A673 (cell line): Measurements from ENCODE around the gene SULT1A2. TPM values are rescaled to one million over a fixed set of nuclear protein-coding genes. Genes with fewer than 3 reads are reported as not detected.
"Not testable (repeated sequence)": the region's sequence is repeated elsewhere in the genome, so short reads cannot be mapped to it uniquely, and the experiment has no call there.

Source experiments
- BruUV-seq: library from RNA; stranded (reverse); fragments of 400-500 nt; replicated peaks from 2 replicates; lab custom pipeline; 2021; lab: Mats Ljungman, UMichigan
- CTCF ChIA-PET: fragments of 300-600 bp; sonication (Branson Sonifier 250); formaldehyde crosslinking; loops from one replicate; lab custom pipeline; 2022; ENCODE audit warnings: antibody characterized with exemption; lab: Charles Lee
- POLR2A ChIA-PET: fragments of 300-600 bp; sonication (Branson Sonifier 250); formaldehyde crosslinking; loops from one replicate; lab custom pipeline; 2022; ENCODE audit warnings: antibody characterized with exemption; ENCODE audit not compliant: low non-redundant PET; lab: Charles Lee
- DNase-seq: peaks from one replicate; pipeline ENCODE4 v3.0.0-alpha.2; 2015; ENCODE audit warnings: low spot score
- H3K27ac ChIP-seq: fragments of 200-600 bp; sonication (generic); 2 replicates; pipeline ENCODE4 v1.5.1; 2016; ENCODE audit warnings: mixed run types, low read depth, mild to moderate bottlenecking, mixed read lengths, antibody characterized with exemption, low read length; ENCODE audit not compliant: poor library complexity, severe bottlenecking
- H3K27me3 ChIP-seq: fragments of 200-600 bp; sonication (generic); replicated peaks from 2 replicates; pipeline ENCODE4 v1.6.1; 2017; ENCODE audit warnings: mixed run types, low read depth, mild to moderate bottlenecking, mixed read lengths, antibody characterized with exemption, low read length; ENCODE audit not compliant: insufficient read depth, poor library complexity
- H3K36me3 ChIP-seq: fragments of 200-600 bp; sonication (generic); 2 replicates; pipeline ENCODE4 v1.6.1; 2016; ENCODE audit warnings: mixed run types, mild to moderate bottlenecking, mixed read lengths, antibody characterized with exemption, low read length; ENCODE audit not compliant: insufficient read depth, poor library complexity, severe bottlenecking
- H3K4me1 ChIP-seq: fragments of 200-600 bp; sonication (generic); 2 replicates; pipeline ENCODE4 v1.6.1; 2017; ENCODE audit warnings: mixed run types, mild to moderate bottlenecking, mixed read lengths, antibody characterized with exemption, low read length; ENCODE audit not compliant: insufficient read depth, poor library complexity, severe bottlenecking
- H3K4me3 ChIP-seq: fragments of 200-600 bp; sonication (generic); 2 replicates; pipeline ENCODE4 v1.5.1; 2016; ENCODE audit warnings: low read depth, mixed run types, mild to moderate bottlenecking, mixed read lengths, low read length; ENCODE audit not compliant: poor library complexity, severe bottlenecking
- H3K9me3 ChIP-seq: fragments of 200-600 bp; sonication (generic); 2 replicates; pipeline ENCODE4 v1.6.1; 2016; ENCODE audit warnings: mixed run types, low read depth, mild to moderate bottlenecking, mixed read lengths, antibody characterized with exemption, low read length; ENCODE audit not compliant: poor library complexity, severe bottlenecking
- CTCF ChIP-seq: fragments of 300-800, 200-600 bp; sonication (generic); conservative IDR thresholded peaks from 2 replicates; pipeline ENCODE4 v1.5.1; 2017; ENCODE audit warnings: low read depth, mild to moderate bottlenecking, antibody characterized with exemption, low read length, moderate library complexity, mixed read lengths
- EZH2 ChIP-seq: fragments of 200-600 bp; sonication (generic); IDR thresholded peaks from 2 replicates; pipeline ENCODE4 v1.6.1; 2017; ENCODE audit warnings: borderline replicate concordance, low read depth, mild to moderate bottlenecking, mixed read lengths, antibody characterized with exemption, low read length; ENCODE audit not compliant: poor library complexity, severe bottlenecking
- intact Hi-C: fragments of 100-400 bp; cut with micrococcal nuclease; formaldehyde crosslinking; loops from one replicate; pipeline ENCODE4 v1.10.0; 2022; ENCODE audit not compliant: unreplicated experiment
- total RNA-seq: library from RNA; stranded (reverse); gene quantifications from 2 replicates; pipeline ENCODE4 v1.2.3, GENCODE V29; 2021

SULT1A2 gene
- total RNA-seq, 1 experiment from 2014 or later: 1.6 TPM

GRCh38 chr16:28546626-28547025 lies 50.2 kb downstream of the SULT1A2 start:
- no peak for TF ChIP-seq CTCF
- TF ChIP-seq EZH2: no peak
- Histone ChIP-seq H3K4me1 (no peaks in the 10 kb centered on the region), H3K9me3 (no peaks in the 10 kb centered on the region), H3K27me3 (no peaks in the 10 kb centered on the region), H3K36me3 (no peaks in the 10 kb centered on the region), H3K27ac (no peak overlapping the region), H3K4me3 (no peak overlapping the region)
- intact Hi-C loops: no loop called here
- no TSS peak for BruUV-seq
- ChIA-PET CTCF (no interaction called here), POLR2A (no interaction called here)
- DNase-seq: no peak

- H3K27me3 ChIP-seq, H3K9me3 ChIP-seq, BruUV-seq, DNase-seq, intact Hi-C loops, H3K4me3 ChIP-seq, H3K4me1 ChIP-seq, H3K27ac ChIP-seq, H3K36me3 ChIP-seq, POLR2A ChIA-PET, CTCF ChIA-PET: not testable (repeated sequence)
Measured at GRCh38 chr16:28545964-28546363, 50.9 kb downstream of the SULT1A2 start.

GRCh38 chr16:28544998-28545397 lies 51.9 kb downstream of the SULT1A2 start:
- DNase-seq: no peak
- CTCF ChIA-PET: no interaction called here
- POLR2A ChIA-PET: no interaction called here
- Histone ChIP-seq H3K9me3 (no peaks in the 10 kb centered on the region), H3K27ac (no peak overlapping the region), H3K4me1 (no peaks in the 10 kb centered on the region), H3K36me3 (no peaks in the 10 kb centered on the region), H3K27me3 (no peaks in the 10 kb centered on the region), H3K4me3 (no peak overlapping the region)
- intact Hi-C loops: no loop called here
- no TSS peak for BruUV-seq
- TF ChIP-seq EZH2: no peak

GRCh38 chr16:28543072-28543471 lies 53.8 kb downstream of the SULT1A2 start:
- DNase-seq: no peak
- intact Hi-C loops: no loop called here
- no peaks in the 10 kb centered on the region for H3K9me3 ChIP-seq
- no peaks in the 10 kb centered on the region for H3K4me1 ChIP-seq
- H3K27me3 ChIP-seq: no peaks in the 10 kb centered on the region
- CTCF ChIA-PET: no interaction called here
- TF ChIP-seq CTCF (no peak), EZH2 (no peak)
- H3K27ac ChIP-seq: no peak overlapping the region
- no peaks in the 10 kb centered on the region for H3K36me3 ChIP-seq
- BruUV-seq: no TSS peak
- POLR2A ChIA-PET: no interaction called here
- no peak overlapping the region for H3K4me3 ChIP-seq
